ENCODE measurements around the gene PADI1.

PADI1 gene

GRCh38 chr1:17188217-17188616, 16.7 kb upstream of the PADI1 start:
- H3K4me3 ChIP-seq (ENCODE audit: low read depth, low read length), result no peak overlapping the region
- DNase-seq (ENCODE audit: low read depth), result no peak
- TF ChIP-seq CTCF (conservative IDR thresholded peaks at IDR 0.05; ENCODE audit: low read depth, low read length), result no peak

GRCh38 chr1:17188889-17189631, 15.9 kb upstream of the PADI1 start:
- no peak for DNase-seq (ENCODE audit: low read depth)
- no peak for TF ChIP-seq CTCF (conservative IDR thresholded peaks at IDR 0.05; ENCODE audit: low read depth, low read length)
- H3K4me3 ChIP-seq (ENCODE audit: low read depth, low read length), result no peak overlapping the region

GRCh38 chr1:17189632-17189990, 15.3 kb upstream of the PADI1 start:
- no peak for TF ChIP-seq CTCF (conservative IDR thresholded peaks at IDR 0.05; ENCODE audit: low read depth, low read length)
- H3K4me3 ChIP-seq (ENCODE audit: low read depth, low read length), result no peak overlapping the region
- no peak for DNase-seq (ENCODE audit: low read depth)

GRCh38 chr1:17190010-17190995, 14.6 kb upstream of the PADI1 start:
- no peak for TF ChIP-seq CTCF (conservative IDR thresholded peaks at IDR 0.05; ENCODE audit: low read depth, low read length)
- H3K4me3 ChIP-seq (ENCODE audit: low read depth, low read length), result no peak overlapping the region
- peak; percentile 89 for DNase-seq (ENCODE audit: low read depth)

- no peak for DNase-seq (ENCODE audit: low read depth)
- TF ChIP-seq CTCF (conservative IDR thresholded peaks at IDR 0.05; ENCODE audit: low read depth, low read length), result no peak
- no peak overlapping the region for H3K4me3 ChIP-seq (ENCODE audit: low read depth, low read length)
Observed at GRCh38 chr1:17191990-17192242, 13.0 kb upstream of the PADI1 start.

- DNase-seq (ENCODE audit: low read depth), result peak; percentile 19
- H3K4me3 ChIP-seq (ENCODE audit: low read depth, low read length), result no peak overlapping the region
- TF ChIP-seq CTCF (conservative IDR thresholded peaks at IDR 0.05; ENCODE audit: low read depth, low read length), result no peak
Observed at GRCh38 chr1:17192394-17193221, 12.3 kb upstream of the PADI1 start.

Data from choroid plexus epithelial cell (primary cell).